ENCODE results near the gene PHF10. TPM values are rescaled to one million over a fixed set of nuclear protein-coding genes. Genes with fewer than 3 reads are reported as not detected.
A peak's percentile ranks its signal among the peaks of the same experiment; 100 is the strongest.

PHF10 gene
- total and polyA plus RNA-seq, 2 donors (not counting 1 experiment from before 2014, with no cell fraction given) = 32.9 to 74.6 TPM

DNA sequence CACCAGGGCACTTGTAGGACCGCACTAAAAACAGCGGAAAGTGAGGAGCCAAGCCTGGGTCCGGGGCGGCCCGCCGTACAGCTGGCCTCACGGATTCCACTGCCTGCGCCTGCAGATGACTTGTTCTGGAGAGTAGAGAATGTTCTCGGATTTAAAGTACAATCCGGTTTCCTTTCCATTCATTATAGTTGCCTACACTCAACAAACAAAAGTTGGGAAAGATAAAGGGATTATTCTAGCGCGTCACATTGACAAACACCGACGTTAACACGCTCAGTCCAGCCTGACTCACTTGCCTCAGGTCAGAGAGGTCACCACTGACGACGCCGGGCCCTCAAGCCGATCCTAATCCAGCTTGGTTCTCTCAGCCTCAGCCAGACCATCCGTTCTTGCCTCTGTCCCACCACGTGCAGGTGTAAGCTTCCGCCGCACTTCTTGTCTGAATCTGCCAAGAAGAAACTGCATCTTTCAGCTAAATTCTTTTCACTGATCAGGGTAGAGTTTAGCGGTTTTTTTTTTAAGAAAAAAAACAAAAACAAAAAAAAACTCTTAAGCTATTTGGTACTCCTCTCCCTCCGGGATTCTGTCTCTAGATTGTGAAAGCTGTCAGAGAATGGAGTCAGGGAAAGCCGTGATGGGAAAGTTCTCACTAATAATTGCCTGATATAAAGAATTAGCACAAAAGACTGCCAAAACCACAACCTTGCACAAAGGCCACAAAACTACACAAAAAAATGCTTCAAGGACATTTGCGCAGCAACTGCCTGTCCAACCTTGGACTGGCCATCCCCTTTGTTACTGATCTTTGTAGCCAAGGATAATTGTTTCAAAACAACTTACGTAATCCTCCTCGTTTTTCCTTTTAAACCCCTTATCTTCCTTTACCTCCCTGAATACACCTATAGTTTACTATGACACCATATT lies 1.1 kb upstream of the PHF10 start:
- Histone ChIP-seq H3K9ac (ENCODE audit: low read length) (peak overlapping the region; percentile 67), H3K36me3 (replicated peaks in 1 of 2; ENCODE audit: control extremely low read depth in 1 of 2, control insufficient read depth in 1 of 2, extremely low read depth in 1 of 2, insufficient read depth in 2 of 2, low read length in 1 of 2) (no peaks in the 10 kb centered on the region), H4K20me1 (ENCODE audit: control insufficient read depth, insufficient read depth, low read length, poor library complexity, severe bottlenecking) (no peaks in the 10 kb centered on the region), H3K79me2 (ENCODE audit: control insufficient read depth, insufficient read depth, low read length) (peaks cover 15% of the 10 kb centered on the region), H3K9me3 (ENCODE audit: control extremely low read depth in 1 of 3, control insufficient read depth in 2 of 3, insufficient read depth in 1 of 3, low read length in 2 of 3) (no peaks in the 10 kb centered on the region), H3K4me2 (replicated peaks; ENCODE audit: low read depth, low read length, poor library complexity, severe bottlenecking) (peak overlapping the region; percentile 87), H3K27me3 (replicated peaks in 1 of 4; ENCODE audit: control extremely low read depth in 1 of 4, control insufficient read depth in 3 of 4, insufficient read depth in 4 of 4, low read length in 3 of 4) (no peaks in the 10 kb centered on the region), H2AFZ (ENCODE audit: insufficient read depth, low read depth, low read length, poor library complexity, severe bottlenecking) (peak overlapping the region; percentile 86), H3K4me3 (ENCODE audit: control extremely low read depth in 1 of 5, extremely low read depth in 1 of 5, insufficient read depth in 1 of 5, low read depth in 2 of 5, low read length in 4 of 5) (peak overlapping the region; percentile 46 to 76 (median 66)), H3K27ac (ENCODE audit: low read length in 2 of 2) (peak overlapping the region; percentile 50 to 63), H3K4me1 (ENCODE audit: control insufficient read depth in 2 of 2, insufficient read depth in 2 of 2, low read length in 2 of 2) (peaks cover 17 to 18% of the 10 kb centered on the region in 2 donors)
- ChIA-PET CTCF (interaction anchor here (1.0 to 1.7 kb wide), 3 partner anchors 22 to 25 kb away, joined by 3 to 6 read pairs (median 4); no protein-coding TSS in a partner anchor), POLR2A (no interaction called here)
- Mint-ChIP-seq H3K27ac (peak overlapping the region; percentile 93), H3K4me1 (peaks cover 22% of the 10 kb centered on the region), H3K9me3 (ENCODE audit: insufficient read depth) (no peaks in the 10 kb centered on the region), H3K27me3 (no peaks in the 10 kb centered on the region), H3K4me3 (peak overlapping the region; percentile 90)
- WGBS (ENCODE audit: insufficient coverage) = 36% methylated on average over 21 of the region's 29 CpGs
- no peak for ATAC-seq (ENCODE audit: low read depth)
- no peak for DNase-seq
- TF ChIP-seq EZH2 (IDR thresholded peaks at IDR 0.05; ENCODE audit: borderline replicate concordance, insufficient read depth, low read depth, low read length, poor library complexity, severe bottlenecking) = no peak
- TF ChIP-seq, protein P1, sequence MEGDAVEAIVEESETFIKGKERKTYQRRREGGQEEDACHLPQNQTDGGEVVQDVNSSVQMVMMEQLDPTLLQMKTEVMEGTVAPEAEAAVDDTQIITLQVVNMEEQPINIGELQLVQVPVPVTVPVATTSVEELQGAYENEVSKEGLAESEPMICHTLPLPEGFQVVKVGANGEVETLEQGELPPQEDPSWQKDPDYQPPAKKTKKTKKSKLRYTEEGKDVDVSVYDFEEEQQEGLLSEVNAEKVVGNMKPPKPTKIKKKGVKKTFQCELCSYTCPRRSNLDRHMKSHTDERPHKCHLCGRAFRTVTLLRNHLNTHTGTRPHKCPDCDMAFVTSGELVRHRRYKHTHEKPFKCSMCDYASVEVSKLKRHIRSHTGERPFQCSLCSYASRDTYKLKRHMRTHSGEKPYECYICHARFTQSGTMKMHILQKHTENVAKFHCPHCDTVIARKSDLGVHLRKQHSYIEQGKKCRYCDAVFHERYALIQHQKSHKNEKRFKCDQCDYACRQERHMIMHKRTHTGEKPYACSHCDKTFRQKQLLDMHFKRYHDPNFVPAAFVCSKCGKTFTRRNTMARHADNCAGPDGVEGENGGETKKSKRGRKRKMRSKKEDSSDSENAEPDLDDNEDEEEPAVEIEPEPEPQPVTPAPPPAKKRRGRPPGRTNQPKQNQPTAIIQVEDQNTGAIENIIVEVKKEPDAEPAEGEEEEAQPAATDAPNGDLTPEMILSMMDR (IDR thresholded peaks at IDR 0.05) = no peak
- intact Hi-C loops (cut with micrococcal nuclease) = loop anchor here (1.0 to 10.0 kb wide), 2 partner anchors 569 to 829 kb away; partner anchors contain the start of genes DLL1 and TBP
